Gastroesophageal sphincter (tissue), 4 donors: Measurements from ENCODE around the gene HIVEP3. TPM values are rescaled to one million over a fixed set of nuclear protein-coding genes. Genes with fewer than 3 reads are reported as not detected.

Source experiments
- ATAC-seq: fragments of 150-250 bp; one replicate; pipeline ENCODE4 v1.9.1; 2016; ENCODE audit warnings: mild to moderate bottlenecking, moderate library complexity
- H3K27ac ChIP-seq, 4 donors: fragments of 200-600 bp; sonication (generic) in 3 of 4; 1 replicate in 3 of 4; 2 replicates in 1 of 4; pipeline ENCODE4 v1.5.1; 2016 to 2019
- H3K27me3 ChIP-seq: fragments of 200-600 bp; sonication (generic); one replicate; pipeline ENCODE4 v1.5.1; 2019
- H3K36me3 ChIP-seq, 2 donors: fragments of 200-600 bp; sonication (generic); one replicate each; pipeline ENCODE4 v1.5.1; 2019; ENCODE audit warnings: control low read depth in 1 of 2
- H3K4me1 ChIP-seq, 3 donors: fragments of 200-600 bp; sonication (generic); 1 replicate in 2 of 3; 2 replicates in 1 of 3; pipeline ENCODE4 v1.5.1; 2016 to 2019; ENCODE audit warnings: control low read depth in 2 of 3
- H3K4me3 ChIP-seq, 2 donors: fragments of 200-600 bp; sonication (generic); one replicate each; pipeline ENCODE4 v1.5.1; 2019; ENCODE audit warnings: mild to moderate bottlenecking in 1 of 2, moderate library complexity in 1 of 2
- H3K9me3 ChIP-seq, 3 donors: fragments of 200-600 bp; sonication (generic); one replicate each; pipeline ENCODE4 v1.5.1; 2017 to 2019; ENCODE audit warnings: control low read depth in 2 of 3
- CTCF ChIP-seq, 4 experiments: fragments of 200-600 bp in 2 of 4; fragments of 450-650 bp in 2 of 4; sonication (generic) in 1 of 4; IDR thresholded peaks; one replicate each; pipeline ENCODE4 v1.5.1; 2017 to 2019; ENCODE audit warnings: antibody characterized with exemption in 4 of 4, mild to moderate bottlenecking in 2 of 4, moderate library complexity in 2 of 4
- EP300 ChIP-seq: sonication (generic); formaldehyde crosslinking; IDR thresholded peaks from one replicate; pipeline ENCODE4 v1.6.1; 2017; ENCODE audit warnings: antibody characterized with exemption, mild to moderate bottlenecking
- POLR2A ChIP-seq, 2 donors: fragments of 450-650 bp; IDR thresholded peaks; one replicate each; pipeline ENCODE4 v1.6.1; 2017; ENCODE audit warnings: antibody characterized with exemption in 2 of 2, mild to moderate bottlenecking in 2 of 2, moderate library complexity in 1 of 2
- POLR2AphosphoS5 ChIP-seq: sonication (generic); formaldehyde crosslinking; IDR thresholded peaks from one replicate; pipeline ENCODE4 v1.6.1; 2017; ENCODE audit warnings: antibody characterized with exemption
- WGBS, 2 donors: methylation state at CpG; one replicate each; pipeline ENCODE4 v1.1.5; 2018; ENCODE audit warnings: low coverage in 1 of 2; 5-methylcytosine and 5-hydroxymethylcytosine counted together
- total RNA-seq, 4 donors: library from RNA; depleted of rRNA; stranded (reverse); fragments of >200 nt; gene quantifications; one replicate each; pipeline ENCODE4 v1.1.0, GENCODE V29; 2016

HIVEP3 gene
- total RNA-seq, 4 donors from 2014 or later: 1.9 to 3.8 (median 2.8) TPM

GRCh38 chr1:41591891-41592290, 326.8 kb downstream of the HIVEP3 start:
- Histone ChIP-seq H3K9me3 (peaks cover 0 to 4% (median 0%) of the 10 kb centered on the region in 3 donors), H3K36me3 (no peaks in the 10 kb centered on the region), H3K4me3 (no peak overlapping the region), H3K27me3 (no peaks in the 10 kb centered on the region), H3K4me1 (no peaks in the 10 kb centered on the region), H3K27ac (no peak overlapping the region)
- WGBS, 2 donors: 90 to 100% methylated on average over 2 to 4 of the region's 6 CpGs
- TF ChIP-seq POLR2AphosphoS5 (no peak), CTCF (IDR thresholded peaks at IDR 0.05) (no peak), EP300 (no peak), POLR2A (IDR thresholded peaks at IDR 0.05) (no peak)
- no peak for ATAC-seq

DNA sequence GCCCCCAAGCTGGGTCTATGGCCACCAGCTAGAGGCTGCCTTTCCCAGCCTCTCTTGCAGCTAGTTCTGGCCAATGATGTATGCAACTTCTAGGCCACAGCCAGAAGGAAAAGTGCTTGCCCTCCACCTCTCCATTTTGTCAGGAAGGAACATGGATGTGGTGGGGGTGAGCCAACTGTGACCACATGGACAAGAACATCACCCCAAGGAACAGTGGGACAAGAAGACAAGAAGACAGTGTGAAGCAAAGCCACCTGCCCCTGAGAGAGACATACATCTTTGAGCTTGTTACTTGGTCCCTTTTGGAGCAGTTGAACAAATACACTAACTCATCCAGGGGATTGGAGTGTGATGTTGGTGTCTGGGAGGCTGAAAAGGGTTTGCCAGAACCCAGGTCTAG, 328.4 kb downstream of the HIVEP3 start:
- TF ChIP-seq EP300 (no peak), POLR2AphosphoS5 (no peak), CTCF (IDR thresholded peaks at IDR 0.05) (no peak), POLR2A (IDR thresholded peaks at IDR 0.05) (no peak)

DNA sequence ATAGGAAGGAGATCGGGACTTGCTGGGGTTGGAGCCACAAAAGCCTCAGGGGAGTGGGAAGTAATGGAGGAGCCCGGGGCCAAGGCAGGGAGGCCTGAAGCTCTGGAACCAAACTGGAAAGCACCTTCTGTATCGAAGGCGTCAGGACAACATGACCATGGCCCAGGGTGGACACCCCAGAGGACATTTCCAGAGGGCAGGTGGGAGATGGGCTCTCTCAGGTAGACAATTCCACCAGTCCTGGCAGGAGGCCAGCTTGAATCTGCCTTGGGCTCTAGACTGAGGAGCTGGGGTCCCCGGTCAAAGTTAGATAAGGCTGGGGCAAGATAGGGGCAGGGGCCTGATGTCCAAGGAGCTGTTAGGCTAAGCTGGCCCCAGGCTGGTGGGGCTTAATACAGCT, 329.3 kb downstream of the HIVEP3 start:
- WGBS, 2 donors: 93% methylated on average over 4 of the region's 5 CpGs; no CpG with 5 or more reads in 1 of the 2 donors
- Histone ChIP-seq H3K9me3 (peaks cover 0 to 4% (median 0%) of the 10 kb centered on the region in 3 donors), H3K27me3 (no peaks in the 10 kb centered on the region), H3K36me3 (no peaks in the 10 kb centered on the region), H3K4me3 (no peak overlapping the region), H3K4me1 (no peaks in the 10 kb centered on the region), H3K27ac (no peak overlapping the region)
- no peak for ATAC-seq
- no peak for TF ChIP-seq POLR2A (IDR thresholded peaks at IDR 0.05)
- TF ChIP-seq CTCF (IDR thresholded peaks at IDR 0.05): no peak
- TF ChIP-seq EP300: no peak
- no peak for TF ChIP-seq POLR2AphosphoS5

More for the DNA sequence above, 328.4 kb downstream of the HIVEP3 start:
- H3K4me3 ChIP-seq: no peak overlapping the region
- H3K27ac ChIP-seq: no peak overlapping the region
- no peaks in the 10 kb centered on the region for H3K36me3 ChIP-seq
- H3K9me3 ChIP-seq: peaks cover 0 to 4% (median 0%) of the 10 kb centered on the region in 3 donors
- H3K27me3 ChIP-seq: no peaks in the 10 kb centered on the region
- ATAC-seq: no peak
- no peaks in the 10 kb centered on the region for H3K4me1 ChIP-seq

DNA sequence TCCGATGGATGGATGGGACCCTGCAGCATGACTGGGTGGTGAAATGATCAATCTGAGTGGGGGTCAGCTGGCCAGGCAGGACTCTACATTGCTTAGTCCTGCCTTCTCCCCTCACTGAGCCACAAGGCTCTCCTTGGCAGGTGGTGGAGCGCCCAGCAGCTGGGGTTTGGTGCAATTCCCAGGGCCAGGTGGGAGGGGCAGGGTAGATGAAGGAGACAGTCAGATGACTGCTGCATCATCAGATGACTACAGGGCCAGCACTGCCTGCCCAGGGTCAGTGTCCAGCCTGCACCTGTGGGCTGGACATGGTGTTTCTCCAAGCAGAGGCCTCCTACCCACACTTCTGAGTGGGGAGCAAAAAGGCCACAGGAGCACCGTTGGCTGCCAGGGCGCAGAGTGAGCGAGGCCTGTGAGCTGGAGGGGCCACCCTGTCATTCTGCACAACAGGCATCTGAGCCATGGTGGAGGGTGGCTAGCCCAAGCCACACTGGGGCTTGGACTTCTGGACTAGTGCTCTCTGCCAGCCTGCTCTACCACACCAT, 330.3 kb downstream of the HIVEP3 start:
- peaks cover 0 to 2% of the 10 kb centered on the region in 2 donors for H3K36me3 ChIP-seq
- no peaks in the 10 kb centered on the region for H3K4me1 ChIP-seq
- no peak for TF ChIP-seq CTCF (IDR thresholded peaks at IDR 0.05)
- ATAC-seq: no peak
- no peaks in the 10 kb centered on the region for H3K27me3 ChIP-seq
- no peak overlapping the region for H3K27ac ChIP-seq
- no CpG with 5 or more reads among the region's 5 CpGs for WGBS, 2 donors
- H3K9me3 ChIP-seq: peaks cover 0 to 4% (median 0%) of the 10 kb centered on the region in 3 donors
- H3K4me3 ChIP-seq: no peak overlapping the region

GRCh38 chr1:41587791-41588190, 330.9 kb downstream of the HIVEP3 start:
- Histone ChIP-seq H3K9me3 (peaks cover 0 to 4% (median 0%) of the 10 kb centered on the region in 3 donors), H3K4me3 (no peak overlapping the region), H3K36me3 (peaks cover 0 to 5% of the 10 kb centered on the region in 2 donors), H3K4me1 (no peaks in the 10 kb centered on the region), H3K27ac (no peak overlapping the region), H3K27me3 (no peaks in the 10 kb centered on the region)
- TF ChIP-seq CTCF (IDR thresholded peaks at IDR 0.05): no peak
- no peak for TF ChIP-seq POLR2AphosphoS5
- no peak for TF ChIP-seq EP300
- TF ChIP-seq POLR2A (IDR thresholded peaks at IDR 0.05): no peak
- ATAC-seq: no peak
- 95 to 100% methylated on average over 1 to 4 of the region's 7 CpGs for WGBS, 2 donors
